GM12878 (cell line): Measurements from ENCODE around the gene EIF6. TPM values are rescaled to one million over a fixed set of nuclear protein-coding genes. Genes with fewer than 3 reads are reported as not detected.

Experiments
- ASH2L ChIP-seq: fragments of 300-600, 200-600 bp; sonication (generic); IDR thresholded peaks from 2 replicates; pipeline ENCODE4 v1.6.1; 2017; ENCODE audit warnings: low read depth, mild to moderate bottlenecking, borderline replicate concordance
- BMI1 ChIP-seq: fragments of 450-650 bp; IDR thresholded peaks from 2 replicates; pipeline ENCODE4 v1.6.1; 2016; ENCODE audit warnings: mild to moderate bottlenecking, moderate library complexity, borderline replicate concordance
- BRCA1 ChIP-seq: IDR thresholded peaks from 2 replicates; pipeline ENCODE4 v1.6.1; 2011; ENCODE audit warnings: low read depth, low read length, improper control_type of control experiment
- CHD2 ChIP-seq: IDR thresholded peaks from 2 replicates; pipeline ENCODE4 v1.6.1; 2011; ENCODE audit warnings: low read depth, low read length, improper control_type of control experiment, borderline replicate concordance
- GABPA ChIP-seq: IDR thresholded peaks from 2 replicates; pipeline ENCODE4 v1.6.1; 2014; ENCODE audit warnings: antibody characterized with exemption, low read depth, mild to moderate bottlenecking, inconsistent platforms
- HDAC6 ChIP-seq: fragments of 200-600 bp; sonication (generic); IDR thresholded peaks from one replicate; pipeline ENCODE4 v1.8.0; 2017; ENCODE audit warnings: antibody characterized with exemption; ENCODE audit not compliant: unreplicated experiment
- IKZF2 ChIP-seq, 2 experiments: fragments of 450-650 bp; IDR thresholded peaks; 2 replicates each; pipeline ENCODE4 v1.6.1; 2017; ENCODE audit warnings: mild to moderate bottlenecking in 2 of 2, moderate library complexity in 2 of 2
- IRF4 ChIP-seq: IDR thresholded peaks from 2 replicates; pipeline ENCODE4 v1.6.1; 2011; ENCODE audit warnings: low read depth, low read length
- KAT2A ChIP-seq: conservative IDR thresholded peaks from 2 replicates; pipeline ENCODE4 v1.6.1; 2011; ENCODE audit warnings: low read depth, low read length; ENCODE audit not compliant: control insufficient read depth
- KDM1A ChIP-seq: fragments of 200-600 bp; sonication (generic); IDR thresholded peaks from 2 replicates; pipeline ENCODE4 v1.6.1; 2016; ENCODE audit warnings: borderline replicate concordance
- MEF2A ChIP-seq: IDR thresholded peaks from 2 replicates; pipeline ENCODE4 v1.6.1; 2011; ENCODE audit warnings: low read depth, mild to moderate bottlenecking, low read length, moderate library complexity; ENCODE audit not compliant: insufficient read depth
- NR2C1 ChIP-seq: fragments of 450-650 bp; IDR thresholded peaks from 2 replicates; pipeline ENCODE4 v1.6.1; 2017; ENCODE audit warnings: antibody characterized with exemption, mild to moderate bottlenecking, moderate library complexity
- PAX5 ChIP-seq: IDR thresholded peaks from 2 replicates; pipeline ENCODE4 v1.6.1; 2011; ENCODE audit warnings: low read depth, low read length, borderline replicate concordance
- POLR2A ChIP-seq: IDR thresholded peaks from 2 replicates; pipeline ENCODE4 v1.6.1; 2011; ENCODE audit warnings: low read depth, mild to moderate bottlenecking, low read length
- RUNX3 ChIP-seq: IDR thresholded peaks from 2 replicates; pipeline ENCODE4 v1.6.1; 2012; ENCODE audit warnings: low read length, inconsistent platforms
- SMC3 ChIP-seq: IDR thresholded peaks from 2 replicates; pipeline ENCODE4 v1.6.1; 2011; ENCODE audit warnings: low read length, improper control_type of control experiment, borderline replicate concordance
- STAT3 ChIP-seq: IDR thresholded peaks from 2 replicates; pipeline ENCODE4 v1.6.1; 2011; ENCODE audit warnings: low read depth, low read length, improper control_type of control experiment
- SUZ12 ChIP-seq: fragments of 200-600 bp; sonication (generic); IDR thresholded peaks from one replicate; pipeline ENCODE4 v1.6.1; 2018; ENCODE audit warnings: antibody characterized with exemption, mild to moderate bottlenecking; ENCODE audit not compliant: unreplicated experiment
- TCF7 ChIP-seq: IDR thresholded peaks from 2 replicates; pipeline ENCODE4 v1.6.1; 2014; ENCODE audit warnings: antibody characterized with exemption, borderline replicate concordance
- ZBTB33 ChIP-seq: fragments of 450-650 bp; IDR thresholded peaks from 2 replicates; pipeline ENCODE4 v1.6.1; 2017; ENCODE audit warnings: mild to moderate bottlenecking
- ZSCAN29 ChIP-seq: fragments of 450-650 bp; IDR thresholded peaks from 2 replicates; pipeline ENCODE4 v1.6.1; 2017; ENCODE audit warnings: mild to moderate bottlenecking, moderate library complexity
- polyA plus RNA-seq, 11 experiments: library from polyadenylated mRNA; depleted of rRNA in 4 of 11; unstranded in 6 of 11; stranded (reverse) in 5 of 11; fragments of >200 nt; fragmentation: Nextera tagmentation in 4 of 11; fragmentation: Illumina TruSeq in 1 of 11; extraction: Ambion mirVana in 4 of 11; extraction: Trizol in 1 of 11; gene quantifications; 1 replicate in 1 of 11; 2 replicates in 10 of 11; pipeline versions ENCODE4 v1.2.1 to v1.2.3, GENCODE V29; 2011 to 2016; ENCODE audit warnings: inconsistent platforms in 2 of 11, missing spikeins in 2 of 11, low read depth in 1 of 11
- total RNA-seq, 4 experiments: library from RNA; depleted of rRNA in 3 of 4; stranded (reverse); fragments of >200 nt in 3 of 4; fragmentation: Illumina TruSeq in 1 of 4; extraction: Trizol in 1 of 4; gene quantifications; 2 replicates each; pipeline versions ENCODE4 v1.2.1 to v1.2.3, GENCODE V29; 2013 to 2021
- TF ChIP-seq, protein P1 (sequence below): IDR thresholded peaks from 2 replicates; pipeline ENCODE4 v1.6.1; 2011; ENCODE audit warnings: low read depth, low read length, improper control_type of control experiment, borderline replicate concordance
- TF ChIP-seq, protein P2 (sequence below): fragments of 450-650 bp; IDR thresholded peaks from 2 replicates; pipeline ENCODE4 v1.6.1; 2016; ENCODE audit warnings: mild to moderate bottlenecking
- TF ChIP-seq, protein P3 (sequence below): fragments of 450-650 bp; IDR thresholded peaks from 2 replicates; pipeline ENCODE4 v1.6.1; 2017; ENCODE audit warnings: mild to moderate bottlenecking, moderate library complexity

EIF6 gene
- total and polyA plus RNA-seq, 10 of the 15 experiments (the other 5 are each of a cell fraction or from before 2014, with no cell fraction given): 127 to 607 (median 197) TPM

DNA sequence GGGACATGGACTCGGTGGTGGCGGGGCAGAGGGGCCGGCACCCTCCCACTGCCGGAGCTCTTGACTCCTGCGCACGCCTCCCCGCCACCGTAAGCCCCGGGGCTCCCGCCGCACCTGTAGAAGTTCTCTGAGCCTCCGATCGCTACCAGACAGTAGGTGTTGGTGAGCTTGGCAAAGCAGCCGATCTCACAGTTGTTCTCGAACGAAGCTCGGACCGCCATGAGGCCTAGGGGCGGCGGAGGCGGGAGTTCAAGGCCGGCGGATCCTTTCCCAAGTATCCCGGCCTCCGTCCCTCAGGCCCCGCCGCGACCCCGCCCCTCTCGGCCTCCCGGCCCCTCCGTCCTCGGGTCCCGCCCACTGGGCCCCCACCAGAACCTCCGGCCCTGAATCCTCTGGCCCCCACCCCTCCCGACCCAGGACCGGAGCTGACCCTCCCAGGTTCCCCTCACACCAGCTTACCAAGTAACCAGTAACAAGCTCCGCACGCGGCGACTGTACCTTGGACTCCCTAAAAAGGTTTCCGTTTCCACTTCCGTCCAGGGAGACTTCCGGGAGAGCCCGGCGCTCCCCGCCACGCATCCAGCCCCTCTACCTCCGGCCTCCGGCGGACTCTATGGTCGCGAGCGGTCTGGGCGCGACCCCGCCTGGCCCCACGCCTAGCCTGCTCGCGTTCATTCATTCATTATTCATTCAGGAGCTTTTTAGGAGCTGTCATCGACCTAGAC lies at the start of gene EIF6 (continued):
- TF ChIP-seq TCF7: no peak
- TF ChIP-seq, protein P1, sequence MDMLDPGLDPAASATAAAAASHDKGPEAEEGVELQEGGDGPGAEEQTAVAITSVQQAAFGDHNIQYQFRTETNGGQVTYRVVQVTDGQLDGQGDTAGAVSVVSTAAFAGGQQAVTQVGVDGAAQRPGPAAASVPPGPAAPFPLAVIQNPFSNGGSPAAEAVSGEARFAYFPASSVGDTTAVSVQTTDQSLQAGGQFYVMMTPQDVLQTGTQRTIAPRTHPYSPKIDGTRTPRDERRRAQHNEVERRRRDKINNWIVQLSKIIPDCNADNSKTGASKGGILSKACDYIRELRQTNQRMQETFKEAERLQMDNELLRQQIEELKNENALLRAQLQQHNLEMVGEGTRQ: no peak
- no peak for TF ChIP-seq BRCA1
- TF ChIP-seq HDAC6: no peak
- no peak for TF ChIP-seq IRF4
- TF ChIP-seq RUNX3: peak; percentile 52
- no peak for TF ChIP-seq SUZ12
- TF ChIP-seq, protein P2, sequence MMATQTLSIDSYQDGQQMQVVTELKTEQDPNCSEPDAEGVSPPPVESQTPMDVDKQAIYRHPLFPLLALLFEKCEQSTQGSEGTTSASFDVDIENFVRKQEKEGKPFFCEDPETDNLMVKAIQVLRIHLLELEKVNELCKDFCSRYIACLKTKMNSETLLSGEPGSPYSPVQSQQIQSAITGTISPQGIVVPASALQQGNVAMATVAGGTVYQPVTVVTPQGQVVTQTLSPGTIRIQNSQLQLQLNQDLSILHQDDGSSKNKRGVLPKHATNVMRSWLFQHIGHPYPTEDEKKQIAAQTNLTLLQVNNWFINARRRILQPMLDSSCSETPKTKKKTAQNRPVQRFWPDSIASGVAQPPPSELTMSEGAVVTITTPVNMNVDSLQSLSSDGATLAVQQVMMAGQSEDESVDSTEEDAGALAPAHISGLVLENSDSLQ: no peak
- TF ChIP-seq ZSCAN29: 0 out of 2 replicates have a peak, but pooled peaks have one; percentile 13
- TF ChIP-seq, protein P3, sequence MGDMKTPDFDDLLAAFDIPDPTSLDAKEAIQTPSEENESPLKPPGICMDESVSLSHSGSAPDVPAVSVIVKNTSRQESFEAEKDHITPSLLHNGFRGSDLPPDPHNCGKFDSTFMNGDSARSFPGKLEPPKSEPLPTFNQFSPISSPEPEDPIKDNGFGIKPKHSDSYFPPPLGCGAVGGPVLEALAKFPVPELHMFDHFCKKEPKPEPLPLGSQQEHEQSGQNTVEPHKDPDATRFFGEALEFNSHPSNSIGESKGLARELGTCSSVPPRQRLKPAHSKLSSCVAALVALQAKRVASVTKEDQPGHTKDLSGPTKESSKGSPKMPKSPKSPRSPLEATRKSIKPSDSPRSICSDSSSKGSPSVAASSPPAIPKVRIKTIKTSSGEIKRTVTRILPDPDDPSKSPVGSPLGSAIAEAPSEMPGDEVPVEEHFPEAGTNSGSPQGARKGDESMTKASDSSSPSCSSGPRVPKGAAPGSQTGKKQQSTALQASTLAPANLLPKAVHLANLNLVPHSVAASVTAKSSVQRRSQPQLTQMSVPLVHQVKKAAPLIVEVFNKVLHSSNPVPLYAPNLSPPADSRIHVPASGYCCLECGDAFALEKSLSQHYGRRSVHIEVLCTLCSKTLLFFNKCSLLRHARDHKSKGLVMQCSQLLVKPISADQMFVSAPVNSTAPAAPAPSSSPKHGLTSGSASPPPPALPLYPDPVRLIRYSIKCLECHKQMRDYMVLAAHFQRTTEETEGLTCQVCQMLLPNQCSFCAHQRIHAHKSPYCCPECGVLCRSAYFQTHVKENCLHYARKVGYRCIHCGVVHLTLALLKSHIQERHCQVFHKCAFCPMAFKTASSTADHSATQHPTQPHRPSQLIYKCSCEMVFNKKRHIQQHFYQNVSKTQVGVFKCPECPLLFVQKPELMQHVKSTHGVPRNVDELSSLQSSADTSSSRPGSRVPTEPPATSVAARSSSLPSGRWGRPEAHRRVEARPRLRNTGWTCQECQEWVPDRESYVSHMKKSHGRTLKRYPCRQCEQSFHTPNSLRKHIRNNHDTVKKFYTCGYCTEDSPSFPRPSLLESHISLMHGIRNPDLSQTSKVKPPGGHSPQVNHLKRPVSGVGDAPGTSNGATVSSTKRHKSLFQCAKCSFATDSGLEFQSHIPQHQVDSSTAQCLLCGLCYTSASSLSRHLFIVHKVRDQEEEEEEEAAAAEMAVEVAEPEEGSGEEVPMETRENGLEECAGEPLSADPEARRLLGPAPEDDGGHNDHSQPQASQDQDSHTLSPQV: no peak
- no peak for TF ChIP-seq ZBTB33
- TF ChIP-seq ASH2L: no peak
- TF ChIP-seq BMI1: no peak
- no peak for TF ChIP-seq KDM1A
- TF ChIP-seq GABPA: peak; percentile 92
- TF ChIP-seq IKZF2 (IDR thresholded peaks at IDR 0.05): peak in 1 of 2 experiments; percentile 48; a peak in 2 of 4 replicates
- 0 out of 2 replicates have a peak, but pooled peaks have one; percentile 13 for TF ChIP-seq CHD2
- peak; percentile 63 for TF ChIP-seq POLR2A
- no peak for TF ChIP-seq SMC3
- TF ChIP-seq PAX5: 0 out of 2 replicates have a peak, but pooled peaks have one; percentile 10
- TF ChIP-seq MEF2A: 0 out of 2 replicates have a peak, but pooled peaks have one; percentile 32
- TF ChIP-seq NR2C1: peak; percentile 68
- no peak for TF ChIP-seq KAT2A
- TF ChIP-seq STAT3: no peak
